OCI-LY3 (cell line): ENCODE results near the gene CARD11.

ENCODE experiments used
- CTCF ChIP-seq: fragments of 200-600, 300-600 bp; sonication (generic); IDR thresholded peaks from 2 replicates; pipeline ENCODE4 v1.5.1; 2014; ENCODE audit warnings: antibody characterized with exemption, low read length, low read depth
- EZH2phosphoT487 ChIP-seq: fragments of 200-600 bp; shearing (Covaris generic); IDR thresholded peaks from 2 replicates; pipeline ENCODE4 v1.6.1; 2018; ENCODE audit warnings: antibody characterized with exemption, mixed run types, low read depth

- TF ChIP-seq CTCF (no peak), EZH2phosphoT487 (no peak)
Observed at GRCh38 chr7:2938514-2939192, 105.0 kb downstream of the CARD11 start.
